Vagina (tissue), 2 donors: ENCODE measurements around the gene RAC3. TPM values are rescaled to one million over a fixed set of nuclear protein-coding genes. Genes with fewer than 3 reads are reported as not detected.

Experiments
- DNase-seq, 2 donors: peaks; one replicate each; pipeline ENCODE4 v3.0.0-alpha.2; 2017; ENCODE audit errors: extremely low spot score in 2 of 2
- H3K27ac ChIP-seq: fragments of 200-600 bp; sonication (generic); one replicate; pipeline ENCODE4 v1.5.1; 2019
- H3K27me3 ChIP-seq: fragments of 200-600 bp; sonication (generic); one replicate; pipeline ENCODE4 v1.5.1; 2019
- H3K36me3 ChIP-seq, 2 donors: fragments of 200-600 bp; sonication (generic); one replicate each; pipeline ENCODE4 v1.5.1; 2017 to 2019
- H3K4me1 ChIP-seq: fragments of 200-600 bp; sonication (generic); one replicate; pipeline ENCODE4 v1.5.1; 2019
- H3K4me3 ChIP-seq, 2 donors: fragments of 200-600 bp; sonication (generic); 1 replicate in 1 of 2; 2 replicates in 1 of 2; pipeline ENCODE4 v1.5.1; 2016 to 2019
- H3K9me3 ChIP-seq: fragments of 200-600 bp; sonication (generic); one replicate; pipeline ENCODE4 v1.5.1; 2019
- CTCF ChIP-seq, 3 experiments: fragments of 450-650 bp in 2 of 3; fragments of 200-600 bp in 1 of 3; sonication (generic) in 1 of 3; IDR thresholded peaks; one replicate each; pipeline ENCODE4 v1.5.1; 2017 to 2019; ENCODE audit warnings: antibody characterized with exemption in 3 of 3, mild to moderate bottlenecking in 2 of 3, moderate library complexity in 2 of 3
- POLR2A ChIP-seq, 2 donors: fragments of 450-650 bp; IDR thresholded peaks; one replicate each; pipeline ENCODE4 v1.6.1; 2017; ENCODE audit warnings: antibody characterized with exemption in 2 of 2, mild to moderate bottlenecking in 2 of 2, moderate library complexity in 2 of 2
- POLR2AphosphoS5 ChIP-seq, 2 donors: sonication (generic); formaldehyde crosslinking; IDR thresholded peaks; one replicate each; pipeline ENCODE4 v1.9.0; 2017; ENCODE audit warnings: antibody characterized with exemption in 2 of 2, mild to moderate bottlenecking in 2 of 2, low read depth in 1 of 2; ENCODE audit not compliant: insufficient read depth in 1 of 2
- intact Hi-C: fragments of 100-400 bp; cut with DNase I; formaldehyde crosslinking; loops from one replicate; pipeline ENCODE4 v1.15.1; 2023
- total RNA-seq: library from RNA; depleted of rRNA; stranded (reverse); fragments of >200 nt; gene quantifications from one replicate; pipeline ENCODE4 v1.2.3, GENCODE V29; 2016

The RAC3 gene
- total RNA-seq, 1 donor from 2014 or later = 12.8 TPM

GRCh38 chr17:81996757-81997441 lies 34.6 kb upstream of the RAC3 start:
- intact Hi-C loops = no loop called here
- Histone ChIP-seq H3K4me3 (no peak overlapping the region), H3K36me3 (no peaks in the 10 kb centered on the region), H3K27me3 (no peaks in the 10 kb centered on the region), H3K9me3 (no peaks in the 10 kb centered on the region), H3K4me1 (peaks cover 17% of the 10 kb centered on the region), H3K27ac (no peak overlapping the region)
- DNase-seq = no peak
- TF ChIP-seq POLR2AphosphoS5 (IDR thresholded peaks at IDR 0.05; ENCODE audit: insufficient read depth in 1 of 2, low read depth in 1 of 2) = no peak
- TF ChIP-seq CTCF (IDR thresholded peaks at IDR 0.05) = no peak
- no peak for TF ChIP-seq POLR2A (IDR thresholded peaks at IDR 0.05)

GRCh38 chr17:81998212-81998611 lies 33.3 kb upstream of the RAC3 start:
- H3K4me3 ChIP-seq = no peak overlapping the region
- peaks cover 13% of the 10 kb centered on the region for H3K4me1 ChIP-seq
- DNase-seq = no peak
- H3K9me3 ChIP-seq = no peaks in the 10 kb centered on the region
- H3K27ac ChIP-seq = no peak overlapping the region
- H3K36me3 ChIP-seq = no peaks in the 10 kb centered on the region
- no peaks in the 10 kb centered on the region for H3K27me3 ChIP-seq
- TF ChIP-seq CTCF (IDR thresholded peaks at IDR 0.05) (no peak), POLR2A (IDR thresholded peaks at IDR 0.05) (no peak), POLR2AphosphoS5 (IDR thresholded peaks at IDR 0.05; ENCODE audit: insufficient read depth in 1 of 2, low read depth in 1 of 2) (no peak)
- intact Hi-C loops = no loop called here

GRCh38 chr17:81998691-81999438 lies 32.6 kb upstream of the RAC3 start:
- intact Hi-C loops = no loop called here
- H3K27me3 ChIP-seq = no peaks in the 10 kb centered on the region
- H3K4me1 ChIP-seq = peaks cover 17% of the 10 kb centered on the region
- DNase-seq = no peak
- H3K4me3 ChIP-seq = no peak overlapping the region
- no peak overlapping the region for H3K27ac ChIP-seq
- H3K36me3 ChIP-seq = no peaks in the 10 kb centered on the region
- no peak for TF ChIP-seq POLR2AphosphoS5 (IDR thresholded peaks at IDR 0.05; ENCODE audit: insufficient read depth in 1 of 2, low read depth in 1 of 2)
- no peak for TF ChIP-seq POLR2A (IDR thresholded peaks at IDR 0.05)
- TF ChIP-seq CTCF (IDR thresholded peaks at IDR 0.05) = no peak
- no peaks in the 10 kb centered on the region for H3K9me3 ChIP-seq

GRCh38 chr17:81999587-81999975 lies 31.9 kb upstream of the RAC3 start:
- H3K4me3 ChIP-seq = no peak overlapping the region
- no peaks in the 10 kb centered on the region for H3K9me3 ChIP-seq
- H3K27me3 ChIP-seq = no peaks in the 10 kb centered on the region
- intact Hi-C loops = no loop called here
- DNase-seq = no peak
- no peaks in the 10 kb centered on the region for H3K36me3 ChIP-seq
- no peak for TF ChIP-seq POLR2A (IDR thresholded peaks at IDR 0.05)
- TF ChIP-seq POLR2AphosphoS5 (IDR thresholded peaks at IDR 0.05; ENCODE audit: insufficient read depth in 1 of 2, low read depth in 1 of 2) = no peak
- TF ChIP-seq CTCF (IDR thresholded peaks at IDR 0.05) = no peak
- no peak overlapping the region for H3K27ac ChIP-seq
- H3K4me1 ChIP-seq = peaks cover 22% of the 10 kb centered on the region
